ENCODE data around the gene DTNB.
A peak's percentile ranks its signal among the peaks of the same experiment; 100 is the strongest.
"Not testable (repeated sequence)": the region's sequence is repeated elsewhere in the genome, so short reads cannot be mapped to it uniquely, and the experiment has no call there.

The DTNB gene

GRCh38 chr2:25669520-25669919 lies 3.9 kb downstream of the DTNB start:
- no peak overlapping the region for H3K27ac ChIP-seq
- no peaks in the 10 kb centered on the region for H3K27me3 ChIP-seq
- no peak overlapping the region for H3K4me3 ChIP-seq (ENCODE audit: low read depth in 1 of 2, low read length in 1 of 2)
- H3K36me3 ChIP-seq, result no peaks in the 10 kb centered on the region
- TF ChIP-seq, protein P1, sequence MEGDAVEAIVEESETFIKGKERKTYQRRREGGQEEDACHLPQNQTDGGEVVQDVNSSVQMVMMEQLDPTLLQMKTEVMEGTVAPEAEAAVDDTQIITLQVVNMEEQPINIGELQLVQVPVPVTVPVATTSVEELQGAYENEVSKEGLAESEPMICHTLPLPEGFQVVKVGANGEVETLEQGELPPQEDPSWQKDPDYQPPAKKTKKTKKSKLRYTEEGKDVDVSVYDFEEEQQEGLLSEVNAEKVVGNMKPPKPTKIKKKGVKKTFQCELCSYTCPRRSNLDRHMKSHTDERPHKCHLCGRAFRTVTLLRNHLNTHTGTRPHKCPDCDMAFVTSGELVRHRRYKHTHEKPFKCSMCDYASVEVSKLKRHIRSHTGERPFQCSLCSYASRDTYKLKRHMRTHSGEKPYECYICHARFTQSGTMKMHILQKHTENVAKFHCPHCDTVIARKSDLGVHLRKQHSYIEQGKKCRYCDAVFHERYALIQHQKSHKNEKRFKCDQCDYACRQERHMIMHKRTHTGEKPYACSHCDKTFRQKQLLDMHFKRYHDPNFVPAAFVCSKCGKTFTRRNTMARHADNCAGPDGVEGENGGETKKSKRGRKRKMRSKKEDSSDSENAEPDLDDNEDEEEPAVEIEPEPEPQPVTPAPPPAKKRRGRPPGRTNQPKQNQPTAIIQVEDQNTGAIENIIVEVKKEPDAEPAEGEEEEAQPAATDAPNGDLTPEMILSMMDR (IDR thresholded peaks at IDR 0.05), result no peak
- H3K4me1 ChIP-seq (ENCODE audit: control insufficient read depth in 1 of 2, insufficient read depth in 1 of 2, low read depth in 1 of 2, low read length in 1 of 2), result peaks cover 21 to 25% of the 10 kb centered on the region in 2 experiments
- H3K9me3 ChIP-seq, result no peaks in the 10 kb centered on the region

GRCh38 chr2:25666218-25666617 lies 7.2 kb downstream of the DTNB start:
- Histone ChIP-seq H3K9me3 (no peaks in the 10 kb centered on the region), H3K4me3 (ENCODE audit: low read depth in 1 of 2, low read length in 1 of 2) (no peak overlapping the region), H3K36me3 (no peaks in the 10 kb centered on the region), H3K4me1 (ENCODE audit: control insufficient read depth in 1 of 2, insufficient read depth in 1 of 2, low read depth in 1 of 2, low read length in 1 of 2) (peaks cover 7 to 8% of the 10 kb centered on the region in 2 experiments), H3K27me3 (no peaks in the 10 kb centered on the region), H3K27ac (no peak overlapping the region)
- TF ChIP-seq, protein P1 (IDR thresholded peaks at IDR 0.05), result no peak

DNA sequence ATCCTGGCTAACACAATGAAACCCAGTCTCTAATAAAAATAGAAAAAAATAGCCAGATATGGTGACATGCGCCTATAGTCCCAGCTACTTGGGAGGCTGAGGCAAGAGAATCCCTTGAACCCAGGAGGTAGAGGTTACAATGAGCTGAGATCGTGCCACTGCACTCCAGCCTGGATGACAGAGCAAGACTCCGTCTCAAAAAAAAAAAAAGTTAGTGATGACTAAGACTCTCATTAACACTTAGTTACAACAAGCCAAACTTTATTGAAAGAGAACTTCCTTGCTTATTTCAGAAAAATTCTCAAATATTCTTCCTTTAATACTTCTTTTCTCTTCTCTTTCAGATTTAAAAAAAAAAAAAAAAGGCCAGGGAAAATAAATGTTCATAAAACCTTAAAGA lies 7.9 kb downstream of the DTNB start:
- not testable (repeated sequence) for H3K9me3 ChIP-seq; H3K27ac ChIP-seq; H3K36me3 ChIP-seq; H3K4me1 ChIP-seq (ENCODE audit: control insufficient read depth in 1 of 2, insufficient read depth in 1 of 2, low read depth in 1 of 2, low read length in 1 of 2); H3K27me3 ChIP-seq; H3K4me3 ChIP-seq (ENCODE audit: low read depth in 1 of 2, low read length in 1 of 2)

- Histone ChIP-seq H3K27me3 (no peaks in the 10 kb centered on the region), H3K27ac (no peak overlapping the region), H3K4me3 (ENCODE audit: low read depth in 1 of 2, low read length in 1 of 2) (no peak overlapping the region), H3K36me3 (no peaks in the 10 kb centered on the region), H3K9me3 (no peaks in the 10 kb centered on the region), H3K4me1 (ENCODE audit: control insufficient read depth in 1 of 2, insufficient read depth in 1 of 2, low read depth in 1 of 2, low read length in 1 of 2) (peaks cover 7 to 8% of the 10 kb centered on the region in 2 experiments)
- TF ChIP-seq, protein P1 (IDR thresholded peaks at IDR 0.05), result no peak
Observed at GRCh38 chr2:25664965-25665307, 8.4 kb downstream of the DTNB start.

DNA sequence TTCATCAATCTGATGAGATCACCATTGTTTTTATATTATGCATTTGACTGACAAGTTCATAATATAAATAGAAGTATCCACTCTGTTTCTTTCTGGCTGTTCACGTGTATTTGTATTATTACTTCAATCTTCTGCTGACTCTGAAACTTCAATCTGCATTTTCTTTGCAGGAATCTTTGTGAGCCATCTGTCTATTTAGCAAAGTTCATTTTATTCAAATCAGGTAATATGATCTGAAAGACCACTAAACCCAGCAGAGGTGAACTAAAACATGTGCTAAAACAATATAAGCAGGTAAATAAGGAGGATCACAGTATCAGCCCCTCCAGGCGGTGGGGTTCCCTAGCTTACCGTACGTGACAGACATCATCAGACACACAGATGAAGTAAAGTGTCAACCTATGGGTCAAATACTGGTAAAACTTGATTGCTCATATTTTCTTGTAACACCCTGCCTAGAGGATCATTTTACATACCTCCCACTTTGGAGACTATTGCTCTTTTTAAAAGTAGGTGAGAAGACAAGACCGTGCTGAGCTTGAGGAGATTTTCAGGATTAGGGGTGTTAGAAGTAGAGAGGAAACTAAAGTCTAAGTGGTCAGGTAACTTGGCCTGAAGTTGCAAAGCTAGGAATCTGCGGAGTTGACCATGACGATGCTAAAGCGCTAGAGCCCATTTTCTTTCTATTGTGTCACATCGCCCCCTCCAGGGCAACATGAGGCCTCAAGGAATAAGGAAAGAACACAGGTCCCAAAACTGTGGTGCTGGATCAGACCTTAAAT lies 9.0 kb downstream of the DTNB start:
- Histone ChIP-seq H3K27ac (no peak overlapping the region), H3K36me3 (no peaks in the 10 kb centered on the region), H3K9me3 (no peaks in the 10 kb centered on the region), H3K4me3 (ENCODE audit: low read depth in 1 of 2, low read length in 1 of 2) (no peak overlapping the region), H3K4me1 (ENCODE audit: control insufficient read depth in 1 of 2, insufficient read depth in 1 of 2, low read depth in 1 of 2, low read length in 1 of 2) (peaks cover 7 to 8% of the 10 kb centered on the region in 2 experiments), H3K27me3 (no peaks in the 10 kb centered on the region)
- TF ChIP-seq, protein P1 (IDR thresholded peaks at IDR 0.05), result peak; percentile 38

- Histone ChIP-seq H3K27ac (no peak overlapping the region), H3K4me1 (ENCODE audit: control insufficient read depth in 1 of 2, insufficient read depth in 1 of 2, low read depth in 1 of 2, low read length in 1 of 2) (peaks cover 10 to 16% of the 10 kb centered on the region in 2 experiments), H3K27me3 (no peaks in the 10 kb centered on the region), H3K4me3 (ENCODE audit: low read depth in 1 of 2, low read length in 1 of 2) (no peak overlapping the region), H3K36me3 (no peaks in the 10 kb centered on the region), H3K9me3 (no peaks in the 10 kb centered on the region)
- TF ChIP-seq, protein P1 (IDR thresholded peaks at IDR 0.05), result no peak
Observed at GRCh38 chr2:25655316-25655715, 18.1 kb downstream of the DTNB start.

All from neutrophil (primary cell).